Muscle layer of duodenum (tissue), 2 donors: ENCODE measurements around the gene JMJD6.

Source experiments
- H3K27ac ChIP-seq: one replicate; pipeline ENCODE4 v1.7.0; 2013; ENCODE audit warnings: mild to moderate bottlenecking, low read length
- H3K27me3 ChIP-seq: one replicate; pipeline ENCODE4 v1.7.0; 2013; ENCODE audit warnings: low read depth, mild to moderate bottlenecking, control low read depth, low read length
- H3K36me3 ChIP-seq, 2 donors: one replicate each; pipeline ENCODE4 v1.7.0; 2013; ENCODE audit warnings: low read length in 2 of 2, control low read depth in 1 of 2, mild to moderate bottlenecking in 1 of 2; ENCODE audit not compliant: insufficient read depth in 2 of 2, control insufficient read depth in 1 of 2
- H3K4me1 ChIP-seq, 2 donors: one replicate each; pipeline ENCODE4 v1.7.0; 2013; ENCODE audit warnings: low read length in 2 of 2, mild to moderate bottlenecking in 2 of 2, control low read depth in 1 of 2, moderate library complexity in 1 of 2; ENCODE audit not compliant: insufficient read depth in 2 of 2, control insufficient read depth in 1 of 2
- H3K4me3 ChIP-seq, 2 donors: one replicate each; pipeline ENCODE4 v1.7.0; 2013; ENCODE audit warnings: low read length in 2 of 2, low read depth in 1 of 2, mild to moderate bottlenecking in 1 of 2
- H3K9me3 ChIP-seq, 2 donors: one replicate each; pipeline ENCODE4 v1.7.0; 2013; ENCODE audit warnings: low read length in 2 of 2, control low read depth in 1 of 2, mild to moderate bottlenecking in 1 of 2; ENCODE audit not compliant: control insufficient read depth in 1 of 2
- donor health status: healthy.

Gene JMJD6

GRCh38 chr17:76683011-76683755 lies 43.2 kb downstream of the JMJD6 start:
- peaks cover 7 to 60% of the 10 kb centered on the region in 2 donors for H3K4me1 ChIP-seq
- no peak overlapping the region for H3K27ac ChIP-seq
- H3K36me3 ChIP-seq: peaks cover 0 to 33% of the 10 kb centered on the region in 2 donors
- H3K9me3 ChIP-seq: no peaks in the 10 kb centered on the region
- no peaks in the 10 kb centered on the region for H3K27me3 ChIP-seq
- H3K4me3 ChIP-seq: no peak overlapping the region

GRCh38 chr17:76682296-76682695 lies 44.1 kb downstream of the JMJD6 start:
- peaks cover 5 to 51% of the 10 kb centered on the region in 2 donors for H3K4me1 ChIP-seq
- no peak overlapping the region for H3K27ac ChIP-seq
- H3K9me3 ChIP-seq: no peaks in the 10 kb centered on the region
- H3K4me3 ChIP-seq: no peak overlapping the region
- H3K36me3 ChIP-seq: peaks cover 0 to 42% of the 10 kb centered on the region in 2 donors
- no peaks in the 10 kb centered on the region for H3K27me3 ChIP-seq

- H3K36me3 ChIP-seq: peaks cover 0 to 44% of the 10 kb centered on the region in 2 donors
- no peaks in the 10 kb centered on the region for H3K27me3 ChIP-seq
- H3K4me3 ChIP-seq: no peak overlapping the region
- H3K9me3 ChIP-seq: no peaks in the 10 kb centered on the region
- H3K4me1 ChIP-seq: peaks cover 0 to 43% of the 10 kb centered on the region in 2 donors
- peak overlapping the region; percentile 23 for H3K27ac ChIP-seq
These were observed 44.9 kb downstream of the JMJD6 start for GRCh38 chr17:76681222-76682137.

GRCh38 chr17:76679239-76679638 lies 47.2 kb downstream of the JMJD6 start:
- Histone ChIP-seq H3K9me3 (no peaks in the 10 kb centered on the region), H3K36me3 (peaks cover 4 to 29% of the 10 kb centered on the region in 2 donors), H3K27ac (no peak overlapping the region)

GRCh38 chr17:76678330-76678729 lies 48.1 kb downstream of the JMJD6 start:
- Histone ChIP-seq H3K4me3 (no peak overlapping the region), H3K27me3 (no peaks in the 10 kb centered on the region), H3K27ac (no peak overlapping the region), H3K9me3 (no peaks in the 10 kb centered on the region), H3K36me3 (peaks cover 4 to 24% of the 10 kb centered on the region in 2 donors), H3K4me1 (peaks cover 0 to 28% of the 10 kb centered on the region in 2 donors)

More at GRCh38 chr17:76679239-76679638, 47.2 kb downstream of the JMJD6 start:
- no peaks in the 10 kb centered on the region for H3K27me3 ChIP-seq
- peaks cover 0 to 32% of the 10 kb centered on the region in 2 donors for H3K4me1 ChIP-seq
- no peak overlapping the region for H3K4me3 ChIP-seq

GRCh38 chr17:76677406-76677805 lies 49.0 kb downstream of the JMJD6 start:
- H3K9me3 ChIP-seq: no peaks in the 10 kb centered on the region

GRCh38 chr17:76676629-76677028 lies 49.8 kb downstream of the JMJD6 start:
- H3K4me3 ChIP-seq: no peak overlapping the region
- no peaks in the 10 kb centered on the region for H3K9me3 ChIP-seq
- no peak overlapping the region for H3K27ac ChIP-seq
- H3K27me3 ChIP-seq: no peaks in the 10 kb centered on the region
- H3K4me1 ChIP-seq: peaks cover 0 to 17% of the 10 kb centered on the region in 2 donors
- H3K36me3 ChIP-seq: peaks cover 4 to 20% of the 10 kb centered on the region in 2 donors

More at GRCh38 chr17:76677406-76677805, 49.0 kb downstream of the JMJD6 start:
- peaks cover 4 to 20% of the 10 kb centered on the region in 2 donors for H3K36me3 ChIP-seq
- H3K27me3 ChIP-seq: no peaks in the 10 kb centered on the region
- peaks cover 0 to 22% of the 10 kb centered on the region in 2 donors for H3K4me1 ChIP-seq
- no peak overlapping the region for H3K4me3 ChIP-seq
- H3K27ac ChIP-seq: no peak overlapping the region

- Histone ChIP-seq H3K27me3 (no peaks in the 10 kb centered on the region), H3K4me3 (no peak overlapping the region), H3K36me3 (peaks cover 4 to 20% of the 10 kb centered on the region in 2 donors), H3K9me3 (no peaks in the 10 kb centered on the region), H3K27ac (no peak overlapping the region), H3K4me1 (peaks cover 0 to 15% of the 10 kb centered on the region in 2 donors)
These were observed 50.8 kb downstream of the JMJD6 start for GRCh38 chr17:76675648-76676047.

- Histone ChIP-seq H3K4me3 (no peak overlapping the region), H3K27me3 (no peaks in the 10 kb centered on the region), H3K36me3 (peaks cover 4 to 20% of the 10 kb centered on the region in 2 donors), H3K27ac (no peak overlapping the region), H3K4me1 (peaks cover 0 to 14% of the 10 kb centered on the region in 2 donors), H3K9me3 (no peaks in the 10 kb centered on the region)
These were observed 51.8 kb downstream of the JMJD6 start for GRCh38 chr17:76674600-76674999.

GRCh38 chr17:76673729-76674128 lies 52.7 kb downstream of the JMJD6 start:
- no peaks in the 10 kb centered on the region for H3K9me3 ChIP-seq
- no peak overlapping the region for H3K4me3 ChIP-seq
- no peaks in the 10 kb centered on the region for H3K27me3 ChIP-seq
- no peak overlapping the region for H3K27ac ChIP-seq
- peaks cover 0 to 14% of the 10 kb centered on the region in 2 donors for H3K4me1 ChIP-seq
- H3K36me3 ChIP-seq: peaks cover 4 to 14% of the 10 kb centered on the region in 2 donors

- no peak overlapping the region for H3K4me3 ChIP-seq
- peaks cover 4 to 8% of the 10 kb centered on the region in 2 donors for H3K36me3 ChIP-seq
- H3K27ac ChIP-seq: no peak overlapping the region
- peaks cover 0 to 14% of the 10 kb centered on the region in 2 donors for H3K4me1 ChIP-seq
- H3K9me3 ChIP-seq: no peaks in the 10 kb centered on the region
- no peaks in the 10 kb centered on the region for H3K27me3 ChIP-seq
These were observed 53.5 kb downstream of the JMJD6 start for GRCh38 chr17:76672892-76673291.
